ENCODE data around the gene DNAJB12. TPM values are rescaled to one million over a fixed set of nuclear protein-coding genes. Genes with fewer than 3 reads are reported as not detected.

Gene DNAJB12
- total and polyA plus RNA-seq, 10 of the 15 experiments (the other 5 are each of a cell fraction or from before 2014, with no cell fraction given) = 4.6 to 31.6 (median 18.8) TPM

- FAIRE-seq = no peak
- Histone ChIP-seq H3K4me2 (ENCODE audit: control insufficient read depth, insufficient read depth) (no peak overlapping the region), H3K9ac (ENCODE audit: control insufficient read depth, insufficient read depth, low read length) (no peak overlapping the region), H3K79me2 (ENCODE audit: control insufficient read depth, insufficient read depth, low read length) (no peaks in the 10 kb centered on the region), H3K4me3 (no peak overlapping the region), H3K4me1 (ENCODE audit: control insufficient read depth, insufficient read depth, low read length) (peaks cover 3% of the 10 kb centered on the region), H4K20me1 (ENCODE audit: control insufficient read depth, insufficient read depth) (no peaks in the 10 kb centered on the region), H3K9me3 (replicated peaks; ENCODE audit: control insufficient read depth, insufficient read depth, low read length) (no peaks in the 10 kb centered on the region), H3K27ac (ENCODE audit: control insufficient read depth, insufficient read depth) (no peak overlapping the region), H2AFZ (ENCODE audit: control insufficient read depth, low read depth, low read length) (no peak overlapping the region), H3K27me3 (replicated peaks in 1 of 2; ENCODE audit: control insufficient read depth in 2 of 2, insufficient read depth in 2 of 2, low read length in 1 of 2) (no peaks in the 10 kb centered on the region), H3K36me3 (ENCODE audit: control insufficient read depth in 2 of 2, insufficient read depth in 2 of 2, low read length in 1 of 2) (no peaks in the 10 kb centered on the region)
- RAD21 ChIA-PET (ENCODE audit: unreplicated experiment) = interaction anchor here (0.6 to 4.4 kb wide), 12 partner anchors 10 to 730 kb away, joined by 3 to 32 read pairs (median 4); partner anchors contain the start of gene MCU
- CTCF ChIA-PET = interaction anchor here (0.6 to 4.2 kb wide), 34 partner anchors 9 to 715 kb away, joined by 3 to 72 read pairs (median 4); partner anchors contain the start of genes DNAJB12 and MCU
- SMC1A ChIA-PET (ENCODE audit: uncharacterized antibody, unreplicated experiment) = interaction anchor here (0.5 to 3.5 kb wide), 25 partner anchors 8 to 672 kb away, joined by 3 to 69 read pairs (median 4); partner anchors contain the start of gene MCU
- POLR2A ChIA-PET = interaction anchor here (1.8 kb wide), 1 partner anchor 468 kb away, joined by 7 read pairs; no protein-coding TSS in a partner anchor
- in situ Hi-C loops (cut with MboI) (loop anchor here (10.0 kb wide), 1 partner anchor 800 kb away; the partner anchor contains the start of genes ECD and FAM149B1), intact Hi-C loops (cut with micrococcal nuclease; ENCODE audit: unreplicated experiment) (loop anchor here (2.0 kb wide), 2 partner anchors 328 to 696 kb away; partner anchors contain the start of gene MCU)
- ATAC-seq = no peak
- 85% methylated on average over 7 of the region's 7 CpGs for WGBS (ENCODE audit: insufficient coverage, insufficient replicate concordance, low lambda C conversion rate, missing lambda C conversion rate)
- DNase-seq (ENCODE audit: low read depth, low spot score) = no peak
- TSS peak; percentile 41 for BruUV-seq (replicated peaks)
- TF ChIP-seq STAT1 (conservative IDR thresholded peaks at IDR 0.05) = no peak
- TF ChIP-seq SMAD1 (IDR thresholded peaks at IDR 0.05; ENCODE audit: low read depth, partially characterized antibody) = no peak
- no peak for TF ChIP-seq FOS (IDR thresholded peaks at IDR 0.05; ENCODE audit: borderline replicate concordance, extremely low read depth, insufficient read length)
- TF ChIP-seq RUNX3 (IDR thresholded peaks at IDR 0.05; ENCODE audit: low read length) = no peak
- no peak for TF ChIP-seq USF1 (IDR thresholded peaks at IDR 0.05; ENCODE audit: borderline replicate concordance, extremely low read length, insufficient read depth, low read depth, low read length)
- no peak for TF ChIP-seq ZBTB11 (CRISPR knock-in tag; IDR thresholded peaks at IDR 0.05)
- TF ChIP-seq CREB1 (IDR thresholded peaks at IDR 0.05; ENCODE audit: low read depth) = no peak
- no peak for TF ChIP-seq ESRRA (IDR thresholded peaks at IDR 0.05; ENCODE audit: low read length)
- TF ChIP-seq SP1 (IDR thresholded peaks at IDR 0.05; ENCODE audit: low read depth, low read length) = no peak
- TF ChIP-seq ZNF207 (IDR thresholded peaks at IDR 0.05; ENCODE audit: borderline replicate concordance) = no peak
- TF ChIP-seq E2F8 (IDR thresholded peaks at IDR 0.05; ENCODE audit: low read depth, partially characterized antibody) = no peak
- no peak for TF ChIP-seq MYC (IDR thresholded peaks at IDR 0.05; ENCODE audit: insufficient read depth, insufficient read length, insufficient replicate concordance, low read length, severe bottlenecking)
- no peak for TF ChIP-seq MLLT1 (IDR thresholded peaks at IDR 0.05)
Observed at GRCh38 chr10:72365106-72365895, 10.6 kb upstream of the DNAJB12 start.

Data from GM12878 (cell line).